K562 (cell line): Measurements from ENCODE around the gene NPY5R. TPM values are rescaled to one million over a fixed set of nuclear protein-coding genes. Genes with fewer than 3 reads are reported as not detected.

Experiments used
- ATAC-seq: fragments of 200-7000 bp; cut with Tn5 transposase; 3 replicates; pipeline ENCODE4 v1.9.1; 2020; ENCODE audit warnings: moderate library complexity
- BruUV-seq: library from RNA; stranded (reverse); fragments of 400-500 nt; replicated peaks from 2 replicates; lab custom pipeline; 2021; lab: Mats Ljungman, UMichigan
- CTCF ChIA-PET: fragments of 300-600 bp; formaldehyde crosslinking; extraction: SDS; loops from one replicate; lab custom pipeline; 2021; ENCODE audit warnings: low intra/inter-chr PET ratio; lab: Yijun Ruan, JAX
- POLR2A ChIA-PET: fragments of 300-600, 350-650 bp; sonication (Branson Sonifier 250); formaldehyde crosslinking; extraction: SDS; loops from one replicate; lab custom pipeline; 2021; ENCODE audit warnings: antibody characterized with exemption, inconsistent platforms; lab: Yijun Ruan, JAX
- DNase-seq, 4 experiments: peaks; one replicate each; pipeline versions ENCODE4 v3.0.0 to v3.0.0-alpha.2; 2011 to 2018; ENCODE audit warnings: low spot score in 3 of 4, mixed read lengths in 3 of 4; ENCODE audit errors: extremely low read depth in 1 of 4
- FAIRE-seq: peaks from 2 replicates; lab custom pipeline; 2011; peaks lifted over from hg19 to GRCh38; lab: Jason Lieb, UNC
- H2AFZ ChIP-seq: 2 replicates; pipeline ENCODE4 v1.6.0; 2011; ENCODE audit warnings: low read depth, low read length, control low read depth, inconsistent platforms
- H3K27ac ChIP-seq: fragments of 200-600 bp; 3 replicates; pipeline ENCODE4 v1.8.0; 2011; ENCODE audit warnings: low read depth, mild to moderate bottlenecking, control low read depth, inconsistent platforms, low read length, moderate library complexity, mixed read lengths; ENCODE audit errors: extremely low read depth
- H3K27me3 ChIP-seq, 2 experiments: fragments of 300-600 bp in 1 of 2; 2 replicates in 1 of 2; 3 replicates in 1 of 2; pipeline versions ENCODE4 v1.6.0 to v1.8.0; 2011; ENCODE audit warnings: inconsistent platforms in 2 of 2, low read length in 2 of 2, mild to moderate bottlenecking in 1 of 2, mixed read lengths in 1 of 2, moderate library complexity in 1 of 2; ENCODE audit not compliant: control insufficient read depth in 2 of 2, insufficient read depth in 2 of 2
- H3K36me3 ChIP-seq: fragments of 300-600 bp; 3 replicates; pipeline ENCODE4 v1.8.0; 2011; ENCODE audit warnings: mild to moderate bottlenecking, low read length, inconsistent platforms; ENCODE audit not compliant: control insufficient read depth, insufficient read depth
- H3K4me1 ChIP-seq, 2 experiments: fragments of 200-600 bp in 1 of 2; replicated peaks in 1 of 2; 2 replicates in 1 of 2; 3 replicates in 1 of 2; pipeline versions ENCODE4 v1.5.1 to v1.8.0; 2011; ENCODE audit warnings: inconsistent platforms in 2 of 2, low read length in 2 of 2, mild to moderate bottlenecking in 1 of 2, mixed read lengths in 1 of 2, moderate library complexity in 1 of 2; ENCODE audit not compliant: control insufficient read depth in 2 of 2, insufficient read depth in 2 of 2
- H3K4me2 ChIP-seq: 2 replicates; pipeline ENCODE4 v1.6.1; 2011; ENCODE audit warnings: low read length, control low read depth, inconsistent platforms, mixed read lengths; ENCODE audit not compliant: insufficient read depth
- H3K4me3 ChIP-seq: fragments of 200-600 bp; sonication (generic), shearing (Covaris generic); 2 replicates; pipeline ENCODE4 v1.5.1; 2016; ENCODE audit warnings: control low read depth, inconsistent platforms
- H3K79me2 ChIP-seq: fragments of 200-600 bp; 3 replicates; pipeline ENCODE4 v1.8.0; 2011; ENCODE audit warnings: low read length, inconsistent platforms; ENCODE audit not compliant: control insufficient read depth, insufficient read depth
- H3K9ac ChIP-seq, 2 experiments: 2 replicates each; pipeline versions ENCODE4 v1.6.0 to v1.6.1; 2011; ENCODE audit warnings: low read depth in 2 of 2, low read length in 2 of 2, control low read depth in 1 of 2, inconsistent platforms in 1 of 2, mild to moderate bottlenecking in 1 of 2, mixed read lengths in 1 of 2; ENCODE audit not compliant: insufficient read depth in 1 of 2
- H3K9me1 ChIP-seq: one replicate; pipeline ENCODE4 v1.6.0; 2011; ENCODE audit warnings: inconsistent platforms, mild to moderate bottlenecking, low read length, moderate library complexity; ENCODE audit not compliant: control insufficient read depth, insufficient read depth
- H3K9me3 ChIP-seq: replicated peaks from 2 replicates; pipeline ENCODE4 v1.5.1; 2011; ENCODE audit warnings: low read depth, low read length, inconsistent platforms; ENCODE audit not compliant: control insufficient read depth, insufficient read depth
- H4K20me1 ChIP-seq: replicated peaks from 2 replicates; pipeline ENCODE4 v1.6.1; 2011; ENCODE audit warnings: low read length, inconsistent platforms, mixed read lengths; ENCODE audit not compliant: control insufficient read depth, insufficient read depth
- DEAF1 ChIP-seq: fragments of 450-650 bp; formaldehyde crosslinking; IDR thresholded peaks from 2 replicates; pipeline ENCODE4 v1.4.0; 2020; ENCODE audit warnings: mild to moderate bottlenecking, moderate library complexity
- DMBX1 ChIP-seq: fragments of 250-450 bp; sonication (Bioruptor Pico); IDR thresholded peaks from 2 replicates; pipeline ENCODE4 v1.8.0; 2022; ENCODE audit warnings: inconsistent platforms, mild to moderate bottlenecking, moderate library complexity, borderline replicate concordance
- GATA2 ChIP-seq: sonication (generic); formaldehyde crosslinking; IDR thresholded peaks from 2 replicates; pipeline ENCODE4 v1.4.0; 2020; ENCODE audit warnings: mild to moderate bottlenecking, missing genetic modification reagents
- HSF4 ChIP-seq: fragments of 250-450 bp; sonication (Bioruptor Pico); IDR thresholded peaks from 2 replicates; pipeline ENCODE4 v2.1.2; 2022; ENCODE audit warnings: mild to moderate bottlenecking, moderate library complexity, borderline replicate concordance
- SMARCA5 ChIP-seq: fragments of 450-650 bp; IDR thresholded peaks from 2 replicates; pipeline ENCODE4 v1.6.1; 2016
- SNRNP70 ChIP-seq: fragments of 200-400 bp; formaldehyde crosslinking; optimal IDR thresholded peaks from 2 replicates; pipeline ENCODE3; 2017; ENCODE audit warnings: low read depth, low read length
- ZHX1 ChIP-seq: fragments of 150-350 bp; conservative IDR thresholded peaks from 2 replicates; pipeline ENCODE4 v1.6.1; 2014; ENCODE audit warnings: low read length
- ZNF232 ChIP-seq: sonication (generic); formaldehyde crosslinking; IDR thresholded peaks from 2 replicates; pipeline ENCODE4 v1.8.0; 2022; ENCODE audit warnings: mild to moderate bottlenecking, missing genetic modification reagents
- WGBS: fragments of 100-300 bp; shearing (Covaris generic); methylation state at CpG from one replicate; pipeline ENCODE4 v1.1.6; 2016; ENCODE audit warnings: low coverage, mixed read lengths; ENCODE audit not compliant: insufficient coverage; ENCODE audit errors: missing lambda C conversion rate; 5-methylcytosine and 5-hydroxymethylcytosine counted together
- in situ Hi-C: fragments of 300-500 bp; cut with MboI; formaldehyde crosslinking; loops from 4 replicates; pipeline ENCODE4 v1.15.0; 2018; ENCODE audit warnings: inconsistent platforms, mixed read lengths
- intact Hi-C: fragments of 100-400 bp; cut with micrococcal nuclease; formaldehyde crosslinking; loops from 2 replicates; pipeline ENCODE4 v1.14.2; 2022
- polyA plus RNA-seq, 8 experiments: library from polyadenylated mRNA; depleted of rRNA in 4 of 8; stranded (reverse) in 5 of 8; unstranded in 3 of 8; fragments of >200 nt; fragmentation: Nextera tagmentation in 2 of 8; fragmentation: Illumina TruSeq in 1 of 8; extraction: Ambion mirVana in 2 of 8; extraction: Trizol in 1 of 8; gene quantifications; 2 replicates each; pipeline versions ENCODE4 v1.2.1 to v1.2.3, GENCODE V29; 2011 to 2014; ENCODE audit warnings: inconsistent platforms in 1 of 8, missing spikeins in 1 of 8
- total RNA-seq, 7 experiments: library from RNA; depleted of rRNA in 6 of 7; stranded (reverse); fragments of >200 nt in 6 of 7; fragmentation: Illumina TruSeq in 2 of 7; extraction: Trizol in 2 of 7; gene quantifications; 2 replicates each; pipeline versions ENCODE4 v1.2.1 to v1.2.3, GENCODE V29; 2011 to 2021; ENCODE audit warnings: low replicate concordance in 1 of 7

Gene NPY5R
- total and polyA plus RNA-seq, 9 of the 15 experiments (the other 6 are each of a cell fraction or from before 2014, with no cell fraction given), result not detected

GRCh38 chr4:163300445-163300844, 43.2 kb upstream of the NPY5R start (continued):
- TF ChIP-seq ZNF232 (CRISPR knock-in tag) (no peak), SNRNP70 (no peak), ZHX1 (no peak), SMARCA5 (no peak), GATA2 (no peak), DMBX1 (no peak), HSF4 (CRISPR knock-in tag) (no peak)
- TF ChIP-seq, all 486 proteins: peak for 0

- no peaks in the 10 kb centered on the region for H3K9me1 ChIP-seq
- no peak overlapping the region for H3K4me2 ChIP-seq
- no peak overlapping the region for H3K4me3 ChIP-seq
- no peak overlapping the region for H3K27ac ChIP-seq
- H3K36me3 ChIP-seq, result no peaks in the 10 kb centered on the region
- intact Hi-C loops, result no loop called here
- no peak overlapping the region for H3K9ac ChIP-seq
- no peak overlapping the region for H2AFZ ChIP-seq
- WGBS, result 0% methylated on average over 2 of the region's 2 CpGs
- H4K20me1 ChIP-seq, result no peaks in the 10 kb centered on the region
- no TSS peak for BruUV-seq
- no peaks in the 10 kb centered on the region for H3K79me2 ChIP-seq
- no peaks in the 10 kb centered on the region; a peak in 1 of 5 replicates for H3K4me1 ChIP-seq
- no peak for DNase-seq
- in situ Hi-C loops, result no loop called here
- TF ChIP-seq DEAF1 (CRISPR knock-in tag), result no peak
- TF ChIP-seq, all 486 proteins: peak for 0
- H3K9me3 ChIP-seq, result no peaks in the 10 kb centered on the region
- no peak for ATAC-seq
- POLR2A ChIA-PET, result no interaction called here
- CTCF ChIA-PET, result no interaction called here
- H3K27me3 ChIP-seq, result no peaks in the 10 kb centered on the region; a peak in 1 of 5 replicates
- no peak for FAIRE-seq
Observed at GRCh38 chr4:163303069-163303468, 40.6 kb upstream of the NPY5R start.
